HepG2 (cell line): ENCODE measurements around the gene MYO1B. TPM values are rescaled to one million over a fixed set of nuclear protein-coding genes. Genes with fewer than 3 reads are reported as not detected.
"Not testable (repeated sequence)": the region's sequence is repeated elsewhere in the genome, so short reads cannot be mapped to it uniquely, and the experiment has no call there.

ENCODE experiments used
- ATAC-seq: fragments of 200-7000 bp; cut with Tn5 transposase; 3 replicates; pipeline ENCODE4 v1.9.1; 2020; ENCODE audit warnings: mild to moderate bottlenecking, moderate library complexity
- BruUV-seq: library from RNA; stranded (reverse); fragments of 400-500 nt; replicated peaks from 2 replicates; lab custom pipeline; 2021; lab: Mats Ljungman, UMichigan
- CTCF ChIA-PET: fragments of 300-600 bp; formaldehyde crosslinking; extraction: SDS; loops from one replicate; lab custom pipeline; 2021; ENCODE audit warnings: low total read pairs, inconsistent platforms, low intra/inter-chr PET ratio; lab: Yijun Ruan, JAX
- POLR2A ChIA-PET: fragments of 350-600 bp; sonication (Branson Sonifier 250); formaldehyde crosslinking; loops from one replicate; lab custom pipeline; 2020; ENCODE audit warnings: antibody characterized with exemption, inconsistent platforms; lab: Yijun Ruan, JAX
- DNase-seq: peaks from one replicate; pipeline ENCODE4 v3.0.0-alpha.2; 2015; ENCODE audit warnings: low spot score
- FAIRE-seq: peaks from 3 replicates; lab custom pipeline; 2011; peaks lifted over from hg19 to GRCh38; lab: Jason Lieb, UNC
- H2AFZ ChIP-seq: one replicate; pipeline ENCODE4 v1.6.1; 2011; ENCODE audit warnings: low read length, inconsistent platforms
- H3K27ac ChIP-seq: fragments of 300-600 bp; 3 replicates; pipeline ENCODE4 v1.8.0; 2011; ENCODE audit warnings: mixed run types, mild to moderate bottlenecking, mixed read lengths, low read length, inconsistent platforms; ENCODE audit not compliant: insufficient read depth; ENCODE audit errors: extremely low read length
- H3K27me3 ChIP-seq, 2 experiments: fragments of 200-600 bp in 1 of 2; 2 replicates in 1 of 2; 3 replicates in 1 of 2; pipeline versions ENCODE4 v1.6.0 to v1.8.0; 2011; ENCODE audit warnings: low read length in 2 of 2, mild to moderate bottlenecking in 2 of 2, moderate library complexity in 2 of 2, inconsistent platforms in 1 of 2; ENCODE audit not compliant: insufficient read depth in 2 of 2, control insufficient read depth in 1 of 2
- H3K36me3 ChIP-seq, 2 experiments: fragments of 200-600 bp in 1 of 2; replicated peaks in 1 of 2; 2 replicates in 1 of 2; 3 replicates in 1 of 2; pipeline versions ENCODE4 v1.5.1 to v1.8.0; 2011; ENCODE audit warnings: low read length in 2 of 2, inconsistent platforms in 1 of 2; ENCODE audit not compliant: insufficient read depth in 2 of 2, control insufficient read depth in 1 of 2
- H3K4me1 ChIP-seq: 2 replicates; pipeline ENCODE4 v1.5.1; 2012; ENCODE audit warnings: low read length, inconsistent platforms; ENCODE audit not compliant: insufficient read depth
- H3K4me2 ChIP-seq: 2 replicates; pipeline ENCODE4 v1.6.0; 2011; ENCODE audit warnings: low read depth, low read length, inconsistent platforms
- H3K4me3 ChIP-seq, 3 experiments: fragments of 200-600 bp in 1 of 3; sonication (generic), shearing (Covaris generic) in 1 of 3; replicated peaks in 1 of 3; 2 replicates each; pipeline ENCODE4 v1.5.1; 2011 to 2016; ENCODE audit warnings: low read length in 3 of 3, inconsistent platforms in 2 of 3, low read depth in 2 of 3, mild to moderate bottlenecking in 2 of 3, control low read depth in 1 of 3, mixed read lengths in 1 of 3; ENCODE audit not compliant: insufficient read depth in 1 of 3
- H3K79me2 ChIP-seq: one replicate; pipeline ENCODE4 v1.6.1; 2011; ENCODE audit warnings: low read length, inconsistent platforms; ENCODE audit not compliant: insufficient read depth
- H3K9ac ChIP-seq: 2 replicates; pipeline ENCODE4 v1.6.0; 2011; ENCODE audit warnings: mild to moderate bottlenecking, low read depth, low read length, inconsistent platforms; ENCODE audit not compliant: insufficient read depth
- H3K9me3 ChIP-seq: 2 replicates; pipeline ENCODE4 v1.5.1; 2012; ENCODE audit warnings: mild to moderate bottlenecking, low read length
- H4K20me1 ChIP-seq: 2 replicates; pipeline ENCODE4 v1.6.0; 2011; ENCODE audit warnings: inconsistent platforms, mild to moderate bottlenecking, low read length, moderate library complexity; ENCODE audit not compliant: insufficient read depth
- ARNT2 ChIP-seq: sonication (generic); formaldehyde crosslinking; IDR thresholded peaks from 2 replicates; pipeline ENCODE4 v1.8.0; 2022; ENCODE audit warnings: mild to moderate bottlenecking, low read depth, missing genetic modification reagents, moderate library complexity
- CREB1 ChIP-seq, 2 experiments: fragments of 450-650 bp in 1 of 2; IDR thresholded peaks; 2 replicates each; pipeline ENCODE4 v1.6.1; 2016 to 2017; ENCODE audit warnings: control low read depth in 1 of 2, mild to moderate bottlenecking in 1 of 2, missing compliant biosample characterization in 1 of 2, missing genetic modification characterization in 1 of 2
- WGBS: methylation state at CpG from one replicate; pipeline ENCODE4 v1.1.6; 2017; ENCODE audit warnings: low lambda C conversion rate; 5-methylcytosine and 5-hydroxymethylcytosine counted together
- in situ Hi-C: cut with HindIII; loops from 2 replicates; pipeline ENCODE4 v1.10.0; 2017; ENCODE audit warnings: low pct_unique_long_range_greater_than_20kb; ENCODE audit not compliant: extremely low pct_ligation_motif_present
- intact Hi-C: fragments of 100-400 bp; cut with micrococcal nuclease; formaldehyde crosslinking; loops from one replicate; pipeline ENCODE4 v1.10.0; 2022; ENCODE audit not compliant: unreplicated experiment
- polyA plus RNA-seq, 8 experiments: library from polyadenylated mRNA; depleted of rRNA in 3 of 8; stranded (reverse) in 7 of 8; unstranded in 1 of 8; fragments of >200 nt; fragmentation: Illumina TruSeq in 4 of 8; extraction: Trizol in 4 of 8; gene quantifications; 2 replicates each; pipeline versions ENCODE4 v1.2.1 to v1.2.3, GENCODE V29; 2011 to 2016; ENCODE audit warnings: low read depth in 4 of 8, missing spikeins in 1 of 8, mixed read lengths in 1 of 8; ENCODE audit not compliant: insufficient read depth in 1 of 8
- total RNA-seq, 5 experiments: library from RNA; depleted of rRNA; stranded (reverse); fragments of >200 nt; fragmentation: Illumina TruSeq; extraction: Trizol; gene quantifications; 2 replicates each; pipeline ENCODE4 v1.2.3, GENCODE V29; 2016; ENCODE audit warnings: low read depth in 1 of 5

MYO1B gene
- total and polyA plus RNA-seq, 2 of the 13 experiments (the other 11 are each of a cell fraction or from before 2014, with no cell fraction given): 36.9 to 89.8 TPM

DNA sequence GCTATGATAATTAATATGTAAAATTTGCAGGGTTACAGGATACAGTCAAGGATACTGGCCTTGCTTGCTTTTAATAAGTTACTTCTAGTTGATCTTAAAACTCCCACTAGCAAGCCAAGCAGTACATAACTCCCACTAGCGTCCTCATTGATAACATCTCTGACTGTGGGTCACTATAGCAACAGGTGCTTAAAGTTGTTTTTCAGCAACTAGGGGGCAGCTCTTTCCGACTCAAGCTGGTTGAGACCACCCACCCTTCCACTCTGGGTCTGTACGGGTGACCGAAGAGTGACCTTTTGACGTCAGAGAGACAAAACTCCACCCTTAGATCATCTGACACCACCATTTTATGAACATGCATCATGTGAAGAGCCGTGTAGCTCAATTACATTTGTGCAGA, 208.6 kb downstream of the MYO1B start:
- Histone ChIP-seq H3K9ac (no peak overlapping the region), H4K20me1 (no peaks in the 10 kb centered on the region), H3K27ac (no peak overlapping the region), H3K36me3 (no peaks in the 10 kb centered on the region), H3K4me1 (no peaks in the 10 kb centered on the region), H3K4me2 (no peak overlapping the region), H3K27me3 (no peaks in the 10 kb centered on the region), H2AFZ (no peak overlapping the region), H3K9me3 (no peaks in the 10 kb centered on the region), H3K4me3 (no peak overlapping the region), H3K79me2 (no peaks in the 10 kb centered on the region)
- POLR2A ChIA-PET: no interaction called here
- 33% methylated on average over 6 of the region's 6 CpGs for WGBS
- CTCF ChIA-PET: no interaction called here
- FAIRE-seq (no peak), DNase-seq (no peak), ATAC-seq (no peak)
- BruUV-seq: no TSS peak
- in situ Hi-C loops: no loop called here
- TF ChIP-seq CREB1 (IDR thresholded peaks at IDR 0.05) (peak; percentile 30; the same call in 1 of the 2 replicates), CREB1 (CRISPR knock-in tag; IDR thresholded peaks at IDR 0.05) (no peak), ARNT2 (CRISPR knock-in tag) (no peak)
- intact Hi-C loops: no loop called here

DNA sequence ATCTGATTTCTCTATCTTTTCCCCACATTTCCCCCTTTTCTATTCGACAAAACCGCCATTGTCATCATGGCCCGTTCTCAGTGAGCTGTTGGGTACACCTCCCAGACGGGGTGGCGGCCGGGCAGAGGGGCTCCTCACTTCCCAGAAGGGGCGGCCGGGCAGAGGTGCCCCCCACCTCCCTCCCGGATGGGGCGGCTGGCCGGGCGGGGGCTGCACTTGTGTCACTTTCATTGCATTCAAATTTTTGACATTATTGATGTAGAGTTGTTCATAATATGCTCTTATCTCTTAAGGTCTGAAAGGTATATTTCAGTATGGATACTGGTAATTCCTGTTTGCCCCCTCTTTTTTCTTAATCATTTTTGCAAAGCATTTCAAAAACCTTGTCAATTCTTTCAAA, 211.3 kb downstream of the MYO1B start:
- H3K79me2 ChIP-seq, H3K9ac ChIP-seq, CTCF ChIA-PET, H3K27ac ChIP-seq, H3K4me3 ChIP-seq, H3K4me2 ChIP-seq, H3K36me3 ChIP-seq, H4K20me1 ChIP-seq, ATAC-seq, H3K27me3 ChIP-seq, POLR2A ChIA-PET, in situ Hi-C loops, BruUV-seq, intact Hi-C loops, H3K9me3 ChIP-seq, H2AFZ ChIP-seq, FAIRE-seq, H3K4me1 ChIP-seq, DNase-seq: not testable (repeated sequence)
- 66% methylated on average over 11 of the region's 12 CpGs for WGBS
